ENCODE measurements around the gene PDK1. TPM values are rescaled to one million over a fixed set of nuclear protein-coding genes. Genes with fewer than 3 reads are reported as not detected.
"Not testable (repeated sequence)": the region's sequence is repeated elsewhere in the genome, so short reads cannot be mapped to it uniquely, and the experiment has no call there.

PDK1 gene
- total RNA-seq, 1 experiment from 2014 or later = 39.2 TPM

- DNase-seq (ENCODE audit: low read depth); in situ Hi-C loops (cut with HindIII; ENCODE audit: low pct_unique_long_range_greater_than_20kb, low sequenced_read_pairs): not testable (repeated sequence)
These were observed 6.1 kb upstream of the PDK1 start for GRCh38 chr2:172549802-172550201.

DNA sequence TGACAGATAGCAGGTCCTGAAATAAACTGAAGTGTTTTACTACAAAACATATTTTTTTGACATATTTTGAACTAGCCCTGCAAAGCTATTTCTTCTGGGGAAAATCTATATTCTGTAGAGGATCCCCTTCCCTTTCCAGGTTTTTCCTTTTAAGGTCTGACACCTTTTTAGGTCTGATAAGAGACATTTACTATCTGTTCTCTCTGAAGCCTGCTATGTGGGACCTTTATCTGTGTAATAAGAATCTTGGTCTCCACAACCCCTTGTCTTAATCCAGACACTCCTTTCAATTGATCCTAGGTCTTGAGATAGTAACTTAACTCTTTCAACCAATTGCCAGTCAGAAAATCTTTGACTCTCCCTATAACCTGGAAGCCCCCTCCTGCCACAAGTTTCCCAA, 5.5 kb upstream of the PDK1 start:
- DNase-seq (ENCODE audit: low read depth) = no peak
- in situ Hi-C loops (cut with HindIII; ENCODE audit: low pct_unique_long_range_greater_than_20kb, low sequenced_read_pairs) = no loop called here

DNA sequence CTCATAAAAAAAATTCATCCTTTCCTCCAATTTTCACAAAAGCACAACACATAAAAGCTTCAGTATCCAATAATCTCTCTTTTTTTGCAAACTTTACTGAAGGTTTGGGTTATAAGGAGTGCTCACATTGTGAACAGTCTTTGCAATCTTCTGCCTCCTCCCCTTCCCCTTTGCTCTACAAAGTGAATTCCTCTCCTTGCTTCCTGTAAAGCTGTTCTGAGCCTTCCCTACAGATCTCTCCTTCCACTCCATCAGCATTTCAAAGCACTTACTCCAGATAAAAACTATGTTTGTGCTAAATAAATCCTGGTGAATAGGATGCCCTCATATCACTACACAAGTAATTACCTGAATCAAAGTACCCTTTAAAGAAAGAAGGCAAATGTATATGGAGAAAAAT, 4.6 kb upstream of the PDK1 start:
- in situ Hi-C loops (cut with HindIII; ENCODE audit: low pct_unique_long_range_greater_than_20kb, low sequenced_read_pairs) = no loop called here
- DNase-seq (ENCODE audit: low read depth) = no peak

DNA sequence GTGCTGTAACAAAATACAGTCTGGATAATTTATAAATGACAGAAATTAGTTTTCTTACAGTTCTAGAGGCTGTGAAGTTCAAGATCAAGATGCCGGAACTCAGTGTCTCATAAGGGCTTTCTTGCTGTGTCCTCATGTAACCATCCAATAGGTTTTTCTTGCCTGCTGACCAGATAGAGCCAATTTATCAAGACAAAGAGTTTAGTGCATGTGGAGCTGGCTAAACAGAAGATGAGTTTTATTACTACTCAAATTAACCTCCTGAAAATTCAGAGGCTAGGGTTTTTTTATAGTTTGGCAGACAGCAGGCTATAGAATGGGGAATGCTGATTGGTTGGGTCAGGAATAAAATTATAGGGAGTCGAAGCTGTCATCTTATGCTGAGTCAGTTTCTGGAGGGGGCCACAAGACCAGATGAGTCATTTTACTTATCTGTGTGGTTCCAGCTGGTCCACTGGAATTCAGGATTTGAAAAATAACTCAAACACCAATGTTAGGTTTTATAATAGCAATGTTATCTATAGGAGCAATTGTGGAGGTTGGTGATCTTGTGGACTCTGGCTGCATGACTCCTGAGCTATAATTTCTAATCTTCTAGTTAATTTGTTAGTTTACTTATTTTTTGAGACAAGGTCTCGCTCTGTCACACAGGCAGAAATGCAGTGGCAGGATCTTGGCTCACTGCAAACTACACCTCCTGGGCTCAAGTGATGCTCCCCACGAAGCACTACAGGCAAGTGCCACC, 3.2 kb upstream of the PDK1 start:
- in situ Hi-C loops (cut with HindIII; ENCODE audit: low pct_unique_long_range_greater_than_20kb, low sequenced_read_pairs) = no loop called here
- peak; percentile 53 for DNase-seq (ENCODE audit: low read depth)

- no peak for DNase-seq (ENCODE audit: low read depth)
- in situ Hi-C loops (cut with HindIII; ENCODE audit: low pct_unique_long_range_greater_than_20kb, low sequenced_read_pairs) = no loop called here
These were observed 1.3 kb upstream of the PDK1 start for GRCh38 chr2:172554352-172555271.

GRCh38 chr2:172555272-172555521, 693 bp upstream of the PDK1 start:
- DNase-seq (ENCODE audit: low read depth) = no peak
- in situ Hi-C loops (cut with HindIII; ENCODE audit: low pct_unique_long_range_greater_than_20kb, low sequenced_read_pairs) = no loop called here

GRCh38 chr2:172556284-172557033, 569 bp downstream of the PDK1 start:
- in situ Hi-C loops (cut with HindIII; ENCODE audit: low pct_unique_long_range_greater_than_20kb, low sequenced_read_pairs) = no loop called here
- peak; percentile 73 for DNase-seq (ENCODE audit: low read depth)

DNA sequence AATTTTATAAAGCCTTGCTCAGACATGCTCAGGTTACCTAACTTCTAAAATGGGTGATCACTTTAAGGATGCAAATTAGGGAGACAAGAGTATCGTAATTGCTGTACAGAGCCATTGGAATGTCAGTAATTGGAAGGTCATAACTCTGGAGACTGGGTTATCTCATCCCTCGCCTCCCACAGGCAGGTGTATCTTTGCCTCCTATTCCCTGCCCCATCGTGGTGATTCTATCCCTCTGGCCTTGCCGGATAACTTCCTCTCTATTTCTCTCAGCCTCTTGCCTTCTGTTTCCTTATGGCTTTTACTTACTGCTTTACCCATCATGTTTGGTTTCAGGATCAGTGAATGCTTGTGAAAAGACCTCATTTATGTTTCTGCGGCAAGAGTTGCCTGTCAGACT, 2.5 kb downstream of the PDK1 start:
- DNase-seq (ENCODE audit: low read depth) = no peak
- in situ Hi-C loops (cut with HindIII; ENCODE audit: low pct_unique_long_range_greater_than_20kb, low sequenced_read_pairs) = no loop called here

DNA sequence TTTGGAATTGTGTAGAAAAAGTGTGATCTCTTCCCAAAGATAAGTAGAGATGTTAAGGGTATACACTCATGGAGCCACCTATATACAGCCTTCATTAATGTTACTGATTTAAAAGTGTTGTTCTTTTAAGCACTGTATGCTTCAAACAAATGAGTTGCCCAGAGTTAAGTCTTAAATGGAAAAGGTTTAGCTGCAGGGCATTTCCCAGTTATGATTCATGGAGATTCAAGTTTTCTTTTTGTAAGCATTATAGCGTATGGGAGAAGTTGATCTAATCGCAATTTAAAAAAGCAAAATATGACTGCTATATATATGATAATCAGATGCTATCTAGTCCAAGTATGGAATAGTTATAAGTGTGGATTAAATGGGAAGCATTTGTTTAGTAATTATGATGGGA, 4.8 kb downstream of the PDK1 start:
- in situ Hi-C loops (cut with HindIII; ENCODE audit: low pct_unique_long_range_greater_than_20kb, low sequenced_read_pairs) = no loop called here
- DNase-seq (ENCODE audit: low read depth) = no peak

DNA sequence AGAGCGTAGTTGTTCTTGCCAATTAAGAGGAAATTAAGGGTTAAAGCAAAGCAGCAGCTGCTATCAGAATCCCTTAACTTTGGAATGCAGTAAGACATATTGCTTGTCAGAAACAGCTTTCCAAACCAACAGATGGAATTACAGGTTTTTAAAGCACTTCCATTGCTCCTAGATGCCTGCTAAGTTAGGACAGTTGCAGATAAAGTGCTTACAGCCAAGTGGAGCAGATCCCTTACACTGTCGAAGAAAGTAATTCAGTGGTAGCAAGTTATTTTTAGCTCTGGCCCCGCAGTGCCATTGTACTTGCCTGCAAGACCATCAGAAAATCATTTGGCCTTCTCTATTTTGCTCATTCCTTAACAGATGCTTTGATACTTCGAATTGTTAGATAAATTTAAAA, 5.4 kb downstream of the PDK1 start:
- in situ Hi-C loops (cut with HindIII; ENCODE audit: low pct_unique_long_range_greater_than_20kb, low sequenced_read_pairs) = no loop called here
- DNase-seq (ENCODE audit: low read depth) = no peak

DNA sequence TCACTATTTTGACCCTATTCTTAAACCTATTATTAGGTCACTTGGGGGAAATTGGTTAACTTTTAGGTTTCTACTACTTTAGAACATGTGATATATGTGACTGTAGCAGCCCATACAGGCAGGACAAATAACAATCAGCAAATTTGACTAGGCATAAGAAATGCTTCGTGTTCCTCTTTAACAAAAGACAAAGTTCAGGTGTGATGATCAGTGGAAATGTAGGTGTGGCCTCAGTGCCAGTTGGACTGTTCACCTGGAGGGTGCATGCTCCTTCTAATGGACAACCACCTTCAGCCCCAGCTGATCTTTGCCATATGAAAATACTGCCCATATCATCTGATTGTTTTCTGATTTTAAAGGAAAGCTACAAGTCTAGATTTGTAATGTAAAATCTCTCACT, 6.4 kb downstream of the PDK1 start:
- in situ Hi-C loops (cut with HindIII; ENCODE audit: low pct_unique_long_range_greater_than_20kb, low sequenced_read_pairs) = no loop called here

DNA sequence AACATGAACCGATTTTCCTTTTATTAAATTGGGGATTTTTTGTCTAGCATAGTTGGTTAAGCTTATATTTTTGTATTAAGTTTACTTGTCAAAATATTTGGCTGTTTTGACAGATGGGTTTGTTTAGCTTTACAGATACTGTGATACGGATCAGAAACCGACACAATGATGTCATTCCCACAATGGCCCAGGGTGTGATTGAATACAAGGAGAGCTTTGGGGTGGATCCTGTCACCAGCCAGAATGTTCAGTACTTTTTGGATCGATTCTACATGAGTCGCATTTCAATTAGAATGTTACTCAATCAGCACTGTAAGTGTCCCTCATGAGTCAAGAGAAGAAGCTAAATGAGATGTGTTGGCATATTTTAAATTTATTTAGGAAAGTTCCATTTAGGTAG, 8.5 kb downstream of the PDK1 start:
- in situ Hi-C loops (cut with HindIII; ENCODE audit: low pct_unique_long_range_greater_than_20kb, low sequenced_read_pairs) = no loop called here
- no peak for DNase-seq (ENCODE audit: low read depth)

More for the DNA sequence above, 6.4 kb downstream of the PDK1 start:
- DNase-seq (ENCODE audit: low read depth) = no peak

DNA sequence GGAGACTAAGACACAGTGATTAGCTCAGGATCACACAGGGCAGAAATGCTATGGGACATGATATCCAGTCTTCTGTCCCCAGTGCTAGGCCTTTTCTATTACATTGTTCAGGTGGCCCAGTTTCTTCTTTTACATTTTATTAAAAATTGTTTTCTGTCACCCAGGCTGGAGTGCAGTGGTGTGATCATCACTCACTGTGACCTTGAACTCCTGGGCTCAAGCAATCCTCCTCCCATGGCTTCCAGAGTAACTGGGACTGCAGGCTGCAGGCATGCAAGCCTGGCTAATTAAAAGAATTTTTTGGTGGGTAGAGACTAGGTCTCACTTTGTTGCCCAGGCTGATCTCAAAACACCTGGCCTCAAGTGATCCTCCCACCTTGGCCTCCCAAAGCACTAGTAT, 15.4 kb downstream of the PDK1 start:
- in situ Hi-C loops (cut with HindIII; ENCODE audit: low pct_unique_long_range_greater_than_20kb, low sequenced_read_pairs) = no loop called here
- DNase-seq (ENCODE audit: low read depth) = no peak

DNA sequence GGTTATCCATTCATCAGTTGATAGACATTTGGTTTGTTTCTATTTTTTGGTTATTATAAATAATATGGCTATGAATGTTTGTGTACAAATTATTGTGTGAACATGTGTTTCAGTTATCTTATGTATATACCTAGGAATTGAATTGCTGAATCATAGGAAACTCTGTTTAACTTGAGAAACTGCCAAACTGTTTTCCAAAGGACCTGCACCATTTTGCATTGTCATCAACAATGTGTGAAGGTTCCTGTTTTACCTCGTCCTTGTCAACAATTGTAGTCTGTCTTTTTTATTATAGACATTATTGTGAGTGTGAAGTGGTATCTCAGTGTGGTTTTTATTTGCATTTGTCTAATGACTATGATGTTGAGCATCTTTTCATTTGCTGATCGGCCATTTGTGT, 17.1 kb downstream of the PDK1 start:
- DNase-seq (ENCODE audit: low read depth) = no peak
- in situ Hi-C loops (cut with HindIII; ENCODE audit: low pct_unique_long_range_greater_than_20kb, low sequenced_read_pairs) = no loop called here

- in situ Hi-C loops (cut with HindIII; ENCODE audit: low pct_unique_long_range_greater_than_20kb, low sequenced_read_pairs) = no loop called here
- DNase-seq (ENCODE audit: low read depth) = no peak
These were observed 19.1 kb downstream of the PDK1 start for GRCh38 chr2:172574965-172575364.

DNA sequence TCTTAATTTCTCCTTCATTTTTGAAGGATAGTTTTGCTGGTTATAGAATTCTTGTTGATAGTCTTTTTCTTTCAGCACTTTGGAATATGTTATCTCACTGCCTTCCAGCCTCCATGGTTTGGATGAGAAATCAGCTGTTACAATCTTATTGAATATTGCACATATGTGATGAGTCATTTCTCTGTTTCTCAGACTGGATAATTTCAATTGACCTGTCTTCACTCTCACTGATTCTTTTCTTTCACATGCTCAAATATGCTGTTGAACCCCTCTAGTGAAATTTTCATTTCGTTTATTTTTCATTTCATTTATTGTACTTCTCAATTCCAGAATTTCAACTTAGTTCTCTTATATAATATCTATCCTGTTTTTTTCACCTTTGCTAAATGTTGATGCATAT, 22.2 kb downstream of the PDK1 start:
- in situ Hi-C loops (cut with HindIII; ENCODE audit: low pct_unique_long_range_greater_than_20kb, low sequenced_read_pairs) = no loop called here
- no peak for DNase-seq (ENCODE audit: low read depth)

- in situ Hi-C loops (cut with HindIII; ENCODE audit: low pct_unique_long_range_greater_than_20kb, low sequenced_read_pairs) = no loop called here
- no peak for DNase-seq (ENCODE audit: low read depth)
These were observed 23.1 kb downstream of the PDK1 start for GRCh38 chr2:172578860-172579512.

DNA sequence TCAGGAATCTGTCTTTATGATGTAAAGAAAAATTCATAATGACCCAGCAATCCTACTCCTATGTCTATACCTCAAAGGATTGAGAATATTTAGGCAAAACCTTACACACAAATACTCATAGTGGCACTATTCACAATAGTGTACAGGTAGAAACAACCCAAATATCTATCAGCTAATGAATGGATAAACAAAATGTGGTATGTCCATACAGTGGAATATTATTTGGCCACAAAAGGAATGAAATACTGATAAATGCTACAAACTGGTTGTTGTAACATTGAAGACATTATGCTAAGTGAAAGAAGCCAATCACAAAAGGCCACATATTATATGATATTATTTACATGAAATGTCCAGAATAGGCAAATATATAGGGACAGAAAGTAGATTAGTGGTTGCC, 24.7 kb downstream of the PDK1 start:
- in situ Hi-C loops (cut with HindIII; ENCODE audit: low pct_unique_long_range_greater_than_20kb, low sequenced_read_pairs) = no loop called here
- no peak for DNase-seq (ENCODE audit: low read depth)

- no peak for DNase-seq (ENCODE audit: low read depth)
- in situ Hi-C loops (cut with HindIII; ENCODE audit: low pct_unique_long_range_greater_than_20kb, low sequenced_read_pairs) = no loop called here
These were observed 26.8 kb downstream of the PDK1 start for GRCh38 chr2:172582656-172583055.

Measured in Caki2 (cell line).